Heart left ventricle (tissue), 13 donors: ENCODE data around the gene FDXR.
"Not testable (repeated sequence)": the region's sequence is repeated elsewhere in the genome, so short reads cannot be mapped to it uniquely, and the experiment has no call there.

Source experiments
- CTCF ChIP-seq, 12 donors: fragments of 200-600 bp; sonication (generic) in 4 of 12; IDR thresholded peaks; one replicate each; pipeline versions ENCODE4 v1.5.0 to v1.8.0; 2018 to 2022; ENCODE audit warnings: antibody characterized with exemption in 12 of 12, mild to moderate bottlenecking in 5 of 12
- POLR2A ChIP-seq, 2 donors: fragments of 450-650 bp; IDR thresholded peaks; one replicate each; pipeline ENCODE4 v1.6.1; 2017; ENCODE audit warnings: antibody characterized with exemption in 2 of 2, mild to moderate bottlenecking in 2 of 2, moderate library complexity in 2 of 2
- donor health status: ischemic (EF 13 %, LVEDD 7.1; RV severe dilation, severe dysfunction).
- donor health status: DM: no; HTN: yes; CAD: no.
- donor health status: DM: no; HTN: no; CAD: no.
- donor health status: ischemic (EF 25% LVEDD 6.9; RV normal size, moderate dysfunction).
- donor health status: ischemic (EF 25% LVEDD 5.7; RV mildly dilated, moderate dysfunction).
- donor health status: ischemic (EF 35%, LVEDD 5.7; RV mildly dilated, moderate dysfunction).
- donor health status: nonischemic (EF 11% LVEDD 7.7; RV severe dilation, severe dysfunction).
- donor health status: DM: yes; HTN: yes; CAD: no.
- donor health status: PGD.
- donor health status: ischemic (EF 29% LVEDD 5.4; RV normal size, mild dysfunction).
- donor health status: nonischemic (EF 23%, LVEDD 6.1; RV moderate dilation, normal function).

- TF ChIP-seq POLR2A, CTCF (IDR thresholded peaks at IDR 0.05): not testable (repeated sequence)
These were observed 33.5 kb upstream of the FDXR start for GRCh38 chr17:74906214-74906793.
